ENCODE measurements around the gene SNN.

DNA sequence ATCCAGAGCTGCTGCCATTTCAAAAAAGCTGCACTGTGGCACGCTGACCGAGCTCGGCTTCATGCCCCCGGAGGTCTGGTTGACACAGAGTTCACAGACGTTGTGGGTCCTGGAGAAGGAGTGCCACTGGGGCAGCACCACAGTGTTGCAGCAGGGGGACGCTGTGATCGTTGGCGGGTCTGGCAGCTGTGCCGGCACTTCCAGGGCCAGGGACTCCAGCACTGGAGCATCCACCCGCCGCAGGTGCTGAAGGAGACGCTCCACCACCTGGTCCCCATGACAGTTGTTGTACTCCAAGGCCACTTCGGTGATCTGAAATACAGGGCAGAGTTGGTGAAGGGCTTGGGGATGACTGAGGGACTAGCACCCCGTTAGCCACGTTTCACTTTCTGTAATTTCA, 23.5 kb downstream of the SNN start:
- TF ChIP-seq, protein P1, sequence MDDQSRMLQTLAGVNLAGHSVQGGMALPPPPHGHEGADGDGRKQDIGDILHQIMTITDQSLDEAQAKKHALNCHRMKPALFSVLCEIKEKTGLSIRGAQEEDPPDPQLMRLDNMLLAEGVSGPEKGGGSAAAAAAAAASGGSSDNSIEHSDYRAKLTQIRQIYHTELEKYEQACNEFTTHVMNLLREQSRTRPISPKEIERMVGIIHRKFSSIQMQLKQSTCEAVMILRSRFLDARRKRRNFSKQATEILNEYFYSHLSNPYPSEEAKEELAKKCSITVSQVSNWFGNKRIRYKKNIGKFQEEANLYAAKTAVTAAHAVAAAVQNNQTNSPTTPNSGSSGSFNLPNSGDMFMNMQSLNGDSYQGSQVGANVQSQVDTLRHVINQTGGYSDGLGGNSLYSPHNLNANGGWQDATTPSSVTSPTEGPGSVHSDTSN (IDR thresholded peaks at IDR 0.05) = no peak
- TF ChIP-seq, protein P2, sequence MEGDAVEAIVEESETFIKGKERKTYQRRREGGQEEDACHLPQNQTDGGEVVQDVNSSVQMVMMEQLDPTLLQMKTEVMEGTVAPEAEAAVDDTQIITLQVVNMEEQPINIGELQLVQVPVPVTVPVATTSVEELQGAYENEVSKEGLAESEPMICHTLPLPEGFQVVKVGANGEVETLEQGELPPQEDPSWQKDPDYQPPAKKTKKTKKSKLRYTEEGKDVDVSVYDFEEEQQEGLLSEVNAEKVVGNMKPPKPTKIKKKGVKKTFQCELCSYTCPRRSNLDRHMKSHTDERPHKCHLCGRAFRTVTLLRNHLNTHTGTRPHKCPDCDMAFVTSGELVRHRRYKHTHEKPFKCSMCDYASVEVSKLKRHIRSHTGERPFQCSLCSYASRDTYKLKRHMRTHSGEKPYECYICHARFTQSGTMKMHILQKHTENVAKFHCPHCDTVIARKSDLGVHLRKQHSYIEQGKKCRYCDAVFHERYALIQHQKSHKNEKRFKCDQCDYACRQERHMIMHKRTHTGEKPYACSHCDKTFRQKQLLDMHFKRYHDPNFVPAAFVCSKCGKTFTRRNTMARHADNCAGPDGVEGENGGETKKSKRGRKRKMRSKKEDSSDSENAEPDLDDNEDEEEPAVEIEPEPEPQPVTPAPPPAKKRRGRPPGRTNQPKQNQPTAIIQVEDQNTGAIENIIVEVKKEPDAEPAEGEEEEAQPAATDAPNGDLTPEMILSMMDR (IDR thresholded peaks at IDR 0.05) = no peak
- TF ChIP-seq, protein P3, sequence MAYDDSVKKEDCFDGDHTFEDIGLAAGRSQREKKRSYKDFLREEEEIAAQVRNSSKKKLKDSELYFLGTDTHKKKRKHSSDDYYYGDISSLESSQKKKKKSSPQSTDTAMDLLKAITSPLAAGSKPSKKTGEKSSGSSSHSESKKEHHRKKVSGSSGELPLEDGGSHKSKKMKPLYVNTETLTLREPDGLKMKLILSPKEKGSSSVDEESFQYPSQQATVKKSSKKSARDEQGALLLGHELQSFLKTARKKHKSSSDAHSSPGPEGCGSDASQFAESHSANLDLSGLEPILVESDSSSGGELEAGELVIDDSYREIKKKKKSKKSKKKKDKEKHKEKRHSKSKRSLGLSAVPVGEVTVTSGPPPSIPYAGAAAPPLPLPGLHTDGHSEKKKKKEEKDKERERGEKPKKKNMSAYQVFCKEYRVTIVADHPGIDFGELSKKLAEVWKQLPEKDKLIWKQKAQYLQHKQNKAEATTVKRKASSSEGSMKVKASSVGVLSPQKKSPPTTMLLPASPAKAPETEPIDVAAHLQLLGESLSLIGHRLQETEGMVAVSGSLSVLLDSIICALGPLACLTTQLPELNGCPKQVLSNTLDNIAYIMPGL (CRISPR knock-in tag; IDR thresholded peaks at IDR 0.05; ENCODE audit: borderline replicate concordance) = no peak
- no peak for TF ChIP-seq PHF8 (IDR thresholded peaks at IDR 0.05; ENCODE audit: borderline replicate concordance, low read depth)
- TF ChIP-seq FOSL2 (IDR thresholded peaks at IDR 0.05) = no peak
- TF ChIP-seq FOSL2 (CRISPR knock-in tag; IDR thresholded peaks at IDR 0.05) = no peak
- TF ChIP-seq CEBPB (IDR thresholded peaks at IDR 0.05) = no peak
- TF ChIP-seq CHD2 (IDR thresholded peaks at IDR 0.05; ENCODE audit: low read length, partially characterized antibody) = no peak

Measured in A549 (cell line).